K562 (cell line): ENCODE measurements around the gene OR10G3. TPM values are rescaled to one million over a fixed set of nuclear protein-coding genes. Genes with fewer than 3 reads are reported as not detected.

Experiments
- ATAC-seq: fragments of 200-7000 bp; cut with Tn5 transposase; 3 replicates; pipeline ENCODE4 v1.9.1; 2020; ENCODE audit warnings: moderate library complexity
- BruUV-seq: library from RNA; stranded (reverse); fragments of 400-500 nt; replicated peaks from 2 replicates; lab custom pipeline; 2021; lab: Mats Ljungman, UMichigan
- CTCF ChIA-PET: fragments of 300-600 bp; formaldehyde crosslinking; extraction: SDS; loops from one replicate; lab custom pipeline; 2021; ENCODE audit warnings: low intra/inter-chr PET ratio; lab: Yijun Ruan, JAX
- POLR2A ChIA-PET: fragments of 300-600, 350-650 bp; sonication (Branson Sonifier 250); formaldehyde crosslinking; extraction: SDS; loops from one replicate; lab custom pipeline; 2021; ENCODE audit warnings: antibody characterized with exemption, inconsistent platforms; lab: Yijun Ruan, JAX
- DNase-seq, 4 experiments: peaks; one replicate each; pipeline versions ENCODE4 v3.0.0 to v3.0.0-alpha.2; 2011 to 2018; ENCODE audit warnings: low spot score in 3 of 4, mixed read lengths in 3 of 4; ENCODE audit errors: extremely low read depth in 1 of 4
- FAIRE-seq: peaks from 2 replicates; lab custom pipeline; 2011; peaks lifted over from hg19 to GRCh38; lab: Jason Lieb, UNC
- H2AFZ ChIP-seq: 2 replicates; pipeline ENCODE4 v1.6.0; 2011; ENCODE audit warnings: low read depth, low read length, control low read depth, inconsistent platforms
- H3K27ac ChIP-seq: fragments of 200-600 bp; 3 replicates; pipeline ENCODE4 v1.8.0; 2011; ENCODE audit warnings: low read depth, mild to moderate bottlenecking, control low read depth, inconsistent platforms, low read length, moderate library complexity, mixed read lengths; ENCODE audit errors: extremely low read depth
- H3K27me3 ChIP-seq, 2 experiments: fragments of 300-600 bp in 1 of 2; 2 replicates in 1 of 2; 3 replicates in 1 of 2; pipeline versions ENCODE4 v1.6.0 to v1.8.0; 2011; ENCODE audit warnings: inconsistent platforms in 2 of 2, low read length in 2 of 2, mild to moderate bottlenecking in 1 of 2, mixed read lengths in 1 of 2, moderate library complexity in 1 of 2; ENCODE audit not compliant: control insufficient read depth in 2 of 2, insufficient read depth in 2 of 2
- H3K36me3 ChIP-seq: fragments of 300-600 bp; 3 replicates; pipeline ENCODE4 v1.8.0; 2011; ENCODE audit warnings: mild to moderate bottlenecking, low read length, inconsistent platforms; ENCODE audit not compliant: control insufficient read depth, insufficient read depth
- H3K4me1 ChIP-seq, 2 experiments: fragments of 200-600 bp in 1 of 2; replicated peaks in 1 of 2; 2 replicates in 1 of 2; 3 replicates in 1 of 2; pipeline versions ENCODE4 v1.5.1 to v1.8.0; 2011; ENCODE audit warnings: inconsistent platforms in 2 of 2, low read length in 2 of 2, mild to moderate bottlenecking in 1 of 2, mixed read lengths in 1 of 2, moderate library complexity in 1 of 2; ENCODE audit not compliant: control insufficient read depth in 2 of 2, insufficient read depth in 2 of 2
- H3K4me2 ChIP-seq: 2 replicates; pipeline ENCODE4 v1.6.1; 2011; ENCODE audit warnings: low read length, control low read depth, inconsistent platforms, mixed read lengths; ENCODE audit not compliant: insufficient read depth
- H3K4me3 ChIP-seq: fragments of 200-600 bp; sonication (generic), shearing (Covaris generic); 2 replicates; pipeline ENCODE4 v1.5.1; 2016; ENCODE audit warnings: control low read depth, inconsistent platforms
- H3K79me2 ChIP-seq: fragments of 200-600 bp; 3 replicates; pipeline ENCODE4 v1.8.0; 2011; ENCODE audit warnings: low read length, inconsistent platforms; ENCODE audit not compliant: control insufficient read depth, insufficient read depth
- H3K9ac ChIP-seq, 2 experiments: 2 replicates each; pipeline versions ENCODE4 v1.6.0 to v1.6.1; 2011; ENCODE audit warnings: low read depth in 2 of 2, low read length in 2 of 2, control low read depth in 1 of 2, inconsistent platforms in 1 of 2, mild to moderate bottlenecking in 1 of 2, mixed read lengths in 1 of 2; ENCODE audit not compliant: insufficient read depth in 1 of 2
- H3K9me1 ChIP-seq: one replicate; pipeline ENCODE4 v1.6.0; 2011; ENCODE audit warnings: inconsistent platforms, mild to moderate bottlenecking, low read length, moderate library complexity; ENCODE audit not compliant: control insufficient read depth, insufficient read depth
- H3K9me3 ChIP-seq: replicated peaks from 2 replicates; pipeline ENCODE4 v1.5.1; 2011; ENCODE audit warnings: low read depth, low read length, inconsistent platforms; ENCODE audit not compliant: control insufficient read depth, insufficient read depth
- H4K20me1 ChIP-seq: replicated peaks from 2 replicates; pipeline ENCODE4 v1.6.1; 2011; ENCODE audit warnings: low read length, inconsistent platforms, mixed read lengths; ENCODE audit not compliant: control insufficient read depth, insufficient read depth
- GTF2A2 ChIP-seq: IDR thresholded peaks from 2 replicates; pipeline ENCODE4 v1.6.1; 2016; ENCODE audit warnings: mild to moderate bottlenecking, missing genetic modification characterization, missing compliant biosample characterization
- LEF1 ChIP-seq: fragments of 450-650 bp; IDR thresholded peaks from 2 replicates; pipeline ENCODE4 v1.6.1; 2016; ENCODE audit warnings: mild to moderate bottlenecking
- MITF ChIP-seq: IDR thresholded peaks from 2 replicates; pipeline ENCODE4 v1.6.1; 2014; ENCODE audit warnings: antibody characterized with exemption
- MTA1 ChIP-seq: fragments of 450-650 bp; IDR thresholded peaks from 2 replicates; pipeline ENCODE4 v1.6.1; 2017; ENCODE audit warnings: borderline replicate concordance
- NONO ChIP-seq, 2 experiments: fragments of 200-400 bp in 1 of 2; fragments of 450-650 bp in 1 of 2; formaldehyde crosslinking in 1 of 2; IDR thresholded peaks; 2 replicates each; pipeline ENCODE4 v1.6.1; 2017; ENCODE audit warnings: low read depth in 2 of 2, mild to moderate bottlenecking in 2 of 2, moderate library complexity in 2 of 2, low read length in 1 of 2
- POLR3A ChIP-seq: IDR thresholded peaks from 2 replicates; pipeline ENCODE4 v1.6.1; 2011; ENCODE audit warnings: borderline replicate concordance, mild to moderate bottlenecking, moderate library complexity; ENCODE audit not compliant: insufficient read length, insufficient read depth; ENCODE audit errors: extremely low read depth
- SMARCB1 ChIP-seq: IDR thresholded peaks from 2 replicates; pipeline ENCODE4 v1.6.1; 2011; ENCODE audit warnings: improper control_type of control experiment, low read depth; ENCODE audit not compliant: insufficient read length
- STAT5B ChIP-seq: fragments of 250-450 bp; sonication (Bioruptor Pico); IDR thresholded peaks from 2 replicates; pipeline ENCODE4 v1.8.0; 2021; ENCODE audit warnings: mild to moderate bottlenecking, inconsistent platforms
- ZMIZ1 ChIP-seq, 2 experiments: fragments of 150-350 bp in 1 of 2; IDR thresholded peaks; 2 replicates each; pipeline ENCODE4 v1.6.1; 2012 to 2016; ENCODE audit warnings: low read depth in 2 of 2, low read length in 2 of 2, mild to moderate bottlenecking in 1 of 2, moderate library complexity in 1 of 2
- ZNF253 ChIP-seq: fragments of 250-450 bp; sonication (Bioruptor Pico); conservative IDR thresholded peaks from 2 replicates; pipeline ENCODE4 v1.6.1; 2021; ENCODE audit warnings: mild to moderate bottlenecking
- ZNF507 ChIP-seq: conservative IDR thresholded peaks from 2 replicates; pipeline ENCODE4 v1.6.1; 2017; ENCODE audit warnings: missing genetic modification characterization, missing compliant biosample characterization
- ZNF764 ChIP-seq: fragments of 250-450 bp; sonication (Bioruptor Pico); IDR thresholded peaks from 2 replicates; pipeline ENCODE4 v1.4.0; 2020; ENCODE audit warnings: low read depth, mild to moderate bottlenecking, moderate library complexity
- in situ Hi-C: fragments of 300-500 bp; cut with MboI; formaldehyde crosslinking; loops from 4 replicates; pipeline ENCODE4 v1.15.0; 2018; ENCODE audit warnings: inconsistent platforms, mixed read lengths
- intact Hi-C: fragments of 100-400 bp; cut with micrococcal nuclease; formaldehyde crosslinking; loops from 2 replicates; pipeline ENCODE4 v1.14.2; 2022
- polyA plus RNA-seq, 8 experiments: library from polyadenylated mRNA; depleted of rRNA in 4 of 8; stranded (reverse) in 5 of 8; unstranded in 3 of 8; fragments of >200 nt; fragmentation: Nextera tagmentation in 2 of 8; fragmentation: Illumina TruSeq in 1 of 8; extraction: Ambion mirVana in 2 of 8; extraction: Trizol in 1 of 8; gene quantifications; 2 replicates each; pipeline versions ENCODE4 v1.2.1 to v1.2.3, GENCODE V29; 2011 to 2014; ENCODE audit warnings: inconsistent platforms in 1 of 8, missing spikeins in 1 of 8
- total RNA-seq, 7 experiments: library from RNA; depleted of rRNA in 6 of 7; stranded (reverse); fragments of >200 nt in 6 of 7; fragmentation: Illumina TruSeq in 2 of 7; extraction: Trizol in 2 of 7; gene quantifications; 2 replicates each; pipeline versions ENCODE4 v1.2.1 to v1.2.3, GENCODE V29; 2011 to 2021; ENCODE audit warnings: low replicate concordance in 1 of 7

The OR10G3 gene
- total and polyA plus RNA-seq, 9 of the 15 experiments (the other 6 are each of a cell fraction or from before 2014, with no cell fraction given) = not detected

DNA sequence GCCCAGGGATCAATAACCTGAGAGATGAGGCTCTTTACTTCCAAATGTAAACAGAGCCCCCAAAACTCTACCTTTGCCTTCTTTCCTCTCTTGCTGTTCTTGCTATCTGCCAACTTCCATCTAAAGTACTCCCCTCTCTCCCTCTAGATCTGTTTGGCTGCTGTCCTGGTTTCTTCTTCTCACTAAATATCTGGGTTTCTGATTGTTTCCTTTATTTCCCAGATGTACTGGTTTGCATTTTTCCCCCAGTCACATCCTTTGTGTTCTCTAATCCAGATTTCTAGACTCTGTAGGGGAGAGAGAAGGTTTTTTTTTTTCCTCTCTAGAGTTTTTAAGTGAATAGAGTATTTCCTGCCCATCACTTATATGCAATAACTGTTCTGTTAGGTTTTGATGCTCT, 46.6 kb downstream of the OR10G3 start:
- H2AFZ ChIP-seq = no peak overlapping the region
- H3K4me3 ChIP-seq = no peak overlapping the region
- ChIA-PET POLR2A (interaction anchor here (0.9 to 1.5 kb wide), 2 partner anchors 11 to 151 kb away, joined by 3 to 5 read pairs; no protein-coding TSS in a partner anchor), CTCF (no interaction called here)
- in situ Hi-C loops = no loop called here
- H3K36me3 ChIP-seq = no peaks in the 10 kb centered on the region
- DNase-seq = no peak
- H3K9me1 ChIP-seq = no peaks in the 10 kb centered on the region
- no peak for FAIRE-seq
- no peak for ATAC-seq
- no TSS peak for BruUV-seq
- TF ChIP-seq ZNF507 (tag) (no peak), POLR3A (no peak), GTF2A2 (tag) (no peak), ZMIZ1 (IDR thresholded peaks at IDR 0.05; ENCODE audit: low read depth in 2 of 2, low read length in 2 of 2) (no peak), MITF (no peak), MTA1 (no peak), LEF1 (no peak), SMARCB1 (no peak), STAT5B (no peak), NONO (IDR thresholded peaks at IDR 0.05; ENCODE audit: low read depth in 2 of 2, low read length in 1 of 2) (no peak), ZNF764 (CRISPR knock-in tag) (no peak), ZNF253 (CRISPR knock-in tag) (no peak)
- intact Hi-C loops = no loop called here
- peaks cover 12 to 14% of the 10 kb centered on the region in 2 experiments for H3K4me1 ChIP-seq
- no peak overlapping the region for H3K4me2 ChIP-seq
- no peaks in the 10 kb centered on the region for H3K9me3 ChIP-seq
- H3K27ac ChIP-seq = no peak overlapping the region
- H4K20me1 ChIP-seq = no peaks in the 10 kb centered on the region
- H3K79me2 ChIP-seq = no peaks in the 10 kb centered on the region
- no peak overlapping the region for H3K9ac ChIP-seq
- no peaks in the 10 kb centered on the region for H3K27me3 ChIP-seq
